Natural killer cell treated with Interleukin-12 subunit alpha and Interleukin-12 subunit beta and Interleukin-15 and Interleukin-18, amount 100 ng/mL, for 72 hours (primary cell): ENCODE results near the gene MS4A6E. TPM values are rescaled to one million over a fixed set of nuclear protein-coding genes. Genes with fewer than 3 reads are reported as not detected.
"Not testable (repeated sequence)": the region's sequence is repeated elsewhere in the genome, so short reads cannot be mapped to it uniquely, and the experiment has no call there.

Source experiments
- ATAC-seq, 2 donors: fragments of 150-1000 bp; cut with Tn5 transposase in 1 of 2; sonication (Bioruptor Pico), chemical (Tn5 transposase) in 1 of 2; 2 replicates each; pipeline ENCODE4 v1.10.0; 2021
- DNase-seq: peaks from one replicate; pipeline ENCODE4 v3.0.0; 2022; ENCODE audit warnings: low spot score
- H3K27ac Mint-ChIP-seq, 2 donors: 1 replicate in 1 of 2; 2 replicates in 1 of 2; pipeline ENCODE4 v1.8.0; 2022; ENCODE audit warnings: mixed read lengths in 2 of 2, mild to moderate bottlenecking in 1 of 2, moderate library complexity in 1 of 2
- H3K27me3 Mint-ChIP-seq, 2 donors: 1 replicate in 1 of 2; 2 replicates in 1 of 2; pipeline ENCODE4 v1.8.0; 2022; ENCODE audit warnings: mixed read lengths in 2 of 2
- H3K36me3 Mint-ChIP-seq: one replicate; pipeline ENCODE4 v1.8.0; 2022; ENCODE audit warnings: mixed read lengths
- H3K4me1 Mint-ChIP-seq, 2 donors: 1 replicate in 1 of 2; 2 replicates in 1 of 2; pipeline ENCODE4 v1.8.0; 2022; ENCODE audit warnings: low read depth in 2 of 2, mixed read lengths in 2 of 2, mild to moderate bottlenecking in 1 of 2
- H3K4me3 Mint-ChIP-seq: one replicate; pipeline ENCODE4 v1.8.0; 2022; ENCODE audit warnings: mixed read lengths
- H3K9me3 Mint-ChIP-seq: 2 replicates; pipeline ENCODE4 v1.8.0; 2022; ENCODE audit warnings: mixed read lengths
- total RNA-seq, 2 donors: library from RNA; stranded (reverse); gene quantifications; one replicate each; pipeline ENCODE4 v1.2.3, GENCODE V29; 2022

The MS4A6E gene
- not detected for total RNA-seq

GRCh38 chr11:60326955-60327354 lies at the start of gene MS4A6E:
TSS of gene MS4A6E (plus strand) at chr11:60327255. CDS start at chr11:60334896, 7,641 bp downstream.
- Mint-ChIP-seq H3K9me3 (no peaks in the 10 kb centered on the region), H3K36me3 (no peaks in the 10 kb centered on the region), H3K4me3 (no peak within 1 kb of the TSS), H3K27ac (no peak within 1 kb of the TSS), H3K27me3 (peaks cover 5 to 30% of the 10 kb centered on the region in 2 donors), H3K4me1 (no peaks in the 10 kb centered on the region)
- ATAC-seq (no peak), DNase-seq (no peak)

GRCh38 chr11:60280412-60280811 lies 46.6 kb upstream of the MS4A6E start, which contains the start of gene MS4A4A:
TSS of gene MS4A4A (plus strand) at chr11:60280666. CDS start at chr11:60280676, 10 bp downstream.
- no peak within 1 kb of the TSS for H3K27ac Mint-ChIP-seq
- no peaks in the 10 kb centered on the region for H3K36me3 Mint-ChIP-seq
- H3K9me3 Mint-ChIP-seq, result no peaks in the 10 kb centered on the region
- no peak for DNase-seq
- H3K27me3 Mint-ChIP-seq, result peaks cover 17 to 43% of the 10 kb centered on the region in 2 donors
- H3K4me3 Mint-ChIP-seq, result no peak within 1 kb of the TSS
- ATAC-seq, result no peak
- no peaks in the 10 kb centered on the region for H3K4me1 Mint-ChIP-seq

- Mint-ChIP-seq H3K27ac (no peak overlapping the region), H3K9me3 (no peaks in the 10 kb centered on the region), H3K4me3 (no peak overlapping the region), H3K36me3 (no peaks in the 10 kb centered on the region), H3K4me1 (no peaks in the 10 kb centered on the region), H3K27me3 (peaks cover 17 to 43% of the 10 kb centered on the region in 2 donors)
- ATAC-seq, result no peak
- no peak for DNase-seq
Measured at GRCh38 chr11:60281485-60281884, 45.6 kb upstream of the MS4A6E start.

GRCh38 chr11:60282286-60282685 lies 44.8 kb upstream of the MS4A6E start:
- H3K9me3 Mint-ChIP-seq, result no peaks in the 10 kb centered on the region
- H3K27me3 Mint-ChIP-seq, result peaks cover 15 to 35% of the 10 kb centered on the region in 2 donors
- no peaks in the 10 kb centered on the region for H3K4me1 Mint-ChIP-seq
- no peak overlapping the region for H3K27ac Mint-ChIP-seq
- DNase-seq (no peak), ATAC-seq (no peak)
- H3K4me3 Mint-ChIP-seq, result no peak overlapping the region
- no peaks in the 10 kb centered on the region for H3K36me3 Mint-ChIP-seq

GRCh38 chr11:60285411-60286126 lies 41.5 kb upstream of the MS4A6E start:
- ATAC-seq, H3K9me3 Mint-ChIP-seq, H3K4me1 Mint-ChIP-seq, H3K4me3 Mint-ChIP-seq, H3K27ac Mint-ChIP-seq, H3K36me3 Mint-ChIP-seq, DNase-seq: not testable (repeated sequence)
- H3K27me3 Mint-ChIP-seq, result peaks cover 8 to 18% of the 10 kb centered on the region in 2 donors

GRCh38 chr11:60288531-60288930 lies 38.5 kb upstream of the MS4A6E start:
- Mint-ChIP-seq H3K4me3 (no peak overlapping the region), H3K36me3 (no peaks in the 10 kb centered on the region), H3K27me3 (peaks cover 3 to 8% of the 10 kb centered on the region in 2 donors), H3K9me3 (no peaks in the 10 kb centered on the region), H3K27ac (no peak overlapping the region), H3K4me1 (no peaks in the 10 kb centered on the region)
- DNase-seq (no peak), ATAC-seq (peak; percentile 9 to 59)

- no peak overlapping the region for H3K27ac Mint-ChIP-seq
- DNase-seq (no peak), ATAC-seq (no peak)
- H3K4me3 Mint-ChIP-seq, result no peak overlapping the region
- H3K27me3 Mint-ChIP-seq, result peaks cover 17 to 31% of the 10 kb centered on the region in 2 donors
- no peaks in the 10 kb centered on the region for H3K4me1 Mint-ChIP-seq
- no peaks in the 10 kb centered on the region for H3K9me3 Mint-ChIP-seq
- no peaks in the 10 kb centered on the region for H3K36me3 Mint-ChIP-seq
Measured at GRCh38 chr11:60292145-60292544, 34.9 kb upstream of the MS4A6E start.

GRCh38 chr11:60301178-60301577 lies 25.9 kb upstream of the MS4A6E start:
- peaks cover 23 to 42% of the 10 kb centered on the region in 2 donors for H3K27me3 Mint-ChIP-seq

GRCh38 chr11:60301884-60302283 lies 25.2 kb upstream of the MS4A6E start:
- not testable (repeated sequence) for H3K4me3 Mint-ChIP-seq, H3K36me3 Mint-ChIP-seq, H3K9me3 Mint-ChIP-seq, H3K27ac Mint-ChIP-seq, H3K4me1 Mint-ChIP-seq, DNase-seq, ATAC-seq
- peaks cover 22 to 35% of the 10 kb centered on the region in 2 donors for H3K27me3 Mint-ChIP-seq

More at GRCh38 chr11:60301178-60301577, 25.9 kb upstream of the MS4A6E start:
- Mint-ChIP-seq H3K27ac (no peak overlapping the region), H3K9me3 (no peaks in the 10 kb centered on the region), H3K4me3 (no peak overlapping the region), H3K4me1 (no peaks in the 10 kb centered on the region), H3K36me3 (no peaks in the 10 kb centered on the region)
- no peak for ATAC-seq
- DNase-seq, result no peak

- Mint-ChIP-seq H3K27me3 (peaks cover 24 to 31% of the 10 kb centered on the region in 2 donors), H3K36me3 (no peaks in the 10 kb centered on the region), H3K4me1 (peaks cover 0 to 3% of the 10 kb centered on the region in 2 donors), H3K9me3 (no peaks in the 10 kb centered on the region), H3K27ac (no peak overlapping the region), H3K4me3 (no peak overlapping the region)
- ATAC-seq, result no peak
- no peak for DNase-seq
Measured at GRCh38 chr11:60303661-60304060, 23.4 kb upstream of the MS4A6E start.

GRCh38 chr11:60305906-60306619 lies 21.0 kb upstream of the MS4A6E start:
- Mint-ChIP-seq H3K4me1 (peaks cover 0 to 3% of the 10 kb centered on the region in 2 donors), H3K27me3 (peaks cover 27 to 28% of the 10 kb centered on the region in 2 donors), H3K4me3 (no peak overlapping the region), H3K9me3 (no peaks in the 10 kb centered on the region), H3K27ac (no peak overlapping the region), H3K36me3 (no peaks in the 10 kb centered on the region)
- DNase-seq (no peak), ATAC-seq (no peak)

GRCh38 chr11:60307507-60308195 lies 19.4 kb upstream of the MS4A6E start:
- Mint-ChIP-seq H3K27ac (no peak overlapping the region), H3K27me3 (peaks cover 16 to 21% of the 10 kb centered on the region in 2 donors), H3K4me1 (peaks cover 0 to 3% of the 10 kb centered on the region in 2 donors), H3K4me3 (no peak overlapping the region), H3K9me3 (no peaks in the 10 kb centered on the region), H3K36me3 (no peaks in the 10 kb centered on the region)
- DNase-seq (no peak), ATAC-seq (peak in 1 of 2 donors; percentile 70)

- Mint-ChIP-seq H3K27ac (no peak overlapping the region), H3K36me3 (no peaks in the 10 kb centered on the region), H3K4me3 (no peak overlapping the region), H3K9me3 (no peaks in the 10 kb centered on the region), H3K4me1 (peaks cover 0 to 3% of the 10 kb centered on the region in 2 donors), H3K27me3 (peaks cover 2 to 19% of the 10 kb centered on the region in 2 donors)
- no peak for ATAC-seq
- DNase-seq, result no peak
Measured at GRCh38 chr11:60310407-60310998, 16.6 kb upstream of the MS4A6E start.
